ENCODE measurements around the gene JAKMIP2. TPM values are rescaled to one million over a fixed set of nuclear protein-coding genes. Genes with fewer than 3 reads are reported as not detected.

Gene JAKMIP2
- total and polyA plus RNA-seq, 2 donors (not counting 1 experiment from before 2014, with no cell fraction given) = 1.3 to 6.5 TPM

GRCh38 chr5:147779694-147780093 lies 2.8 kb downstream of the JAKMIP2 start:
- Histone ChIP-seq H3K4me3 (replicated peaks in 1 of 4; ENCODE audit: control extremely low read depth in 1 of 4, insufficient read depth in 1 of 4, low read depth in 3 of 4, low read length in 4 of 4) (no peak overlapping the region), H3K36me3 (ENCODE audit: control insufficient read depth, insufficient read depth, low read length) (no peaks in the 10 kb centered on the region), H3K27ac (ENCODE audit: insufficient read depth, low read length) (no peak overlapping the region), H3K4me1 (ENCODE audit: control insufficient read depth, extremely low read depth, insufficient read depth, low read length) (no peaks in the 10 kb centered on the region), H3K9ac (ENCODE audit: insufficient read depth, low read length) (no peak overlapping the region), H3K4me2 (ENCODE audit: extremely low read depth, insufficient read depth, low read length) (no peak overlapping the region), H2AFZ (ENCODE audit: low read length) (no peak overlapping the region), H3K27me3 (ENCODE audit: control insufficient read depth, insufficient read depth, low read length) (no peaks in the 10 kb centered on the region), H3K79me2 (ENCODE audit: control insufficient read depth, insufficient read depth, low read length) (no peaks in the 10 kb centered on the region), H3K9me3 (ENCODE audit: control insufficient read depth, insufficient read depth, low read depth, low read length) (no peaks in the 10 kb centered on the region), H4K20me1 (ENCODE audit: control insufficient read depth, extremely low read depth, insufficient read depth, low read length) (no peaks in the 10 kb centered on the region)
- peak in 1 of 2 donors; percentile 2 for DNase-seq (ENCODE audit: low read depth in 2 of 2)
- TF ChIP-seq, protein P1, sequence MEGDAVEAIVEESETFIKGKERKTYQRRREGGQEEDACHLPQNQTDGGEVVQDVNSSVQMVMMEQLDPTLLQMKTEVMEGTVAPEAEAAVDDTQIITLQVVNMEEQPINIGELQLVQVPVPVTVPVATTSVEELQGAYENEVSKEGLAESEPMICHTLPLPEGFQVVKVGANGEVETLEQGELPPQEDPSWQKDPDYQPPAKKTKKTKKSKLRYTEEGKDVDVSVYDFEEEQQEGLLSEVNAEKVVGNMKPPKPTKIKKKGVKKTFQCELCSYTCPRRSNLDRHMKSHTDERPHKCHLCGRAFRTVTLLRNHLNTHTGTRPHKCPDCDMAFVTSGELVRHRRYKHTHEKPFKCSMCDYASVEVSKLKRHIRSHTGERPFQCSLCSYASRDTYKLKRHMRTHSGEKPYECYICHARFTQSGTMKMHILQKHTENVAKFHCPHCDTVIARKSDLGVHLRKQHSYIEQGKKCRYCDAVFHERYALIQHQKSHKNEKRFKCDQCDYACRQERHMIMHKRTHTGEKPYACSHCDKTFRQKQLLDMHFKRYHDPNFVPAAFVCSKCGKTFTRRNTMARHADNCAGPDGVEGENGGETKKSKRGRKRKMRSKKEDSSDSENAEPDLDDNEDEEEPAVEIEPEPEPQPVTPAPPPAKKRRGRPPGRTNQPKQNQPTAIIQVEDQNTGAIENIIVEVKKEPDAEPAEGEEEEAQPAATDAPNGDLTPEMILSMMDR (conservative IDR thresholded peaks at IDR 0.05 in 1 of 2, IDR thresholded peaks at IDR 0.05 in 1 of 2; ENCODE audit: low read depth in 1 of 2, low read length in 2 of 2) = no peak
- TF ChIP-seq EZH2 (IDR thresholded peaks at IDR 0.05; ENCODE audit: low read length, missing control alignments) = no peak

- no peaks in the 10 kb centered on the region for H3K4me1 ChIP-seq (ENCODE audit: control insufficient read depth, extremely low read depth, insufficient read depth, low read length)
- no peaks in the 10 kb centered on the region for H3K79me2 ChIP-seq (ENCODE audit: control insufficient read depth, insufficient read depth, low read length)
- no peaks in the 10 kb centered on the region for H3K9me3 ChIP-seq (ENCODE audit: control insufficient read depth, insufficient read depth, low read depth, low read length)
- DNase-seq (ENCODE audit: low read depth in 2 of 2) = no peak
- H2AFZ ChIP-seq (ENCODE audit: low read length) = no peak overlapping the region
- H4K20me1 ChIP-seq (ENCODE audit: control insufficient read depth, extremely low read depth, insufficient read depth, low read length) = no peaks in the 10 kb centered on the region
- no peaks in the 10 kb centered on the region for H3K36me3 ChIP-seq (ENCODE audit: control insufficient read depth, insufficient read depth, low read length)
- H3K27me3 ChIP-seq (ENCODE audit: control insufficient read depth, insufficient read depth, low read length) = no peaks in the 10 kb centered on the region
- H3K27ac ChIP-seq (ENCODE audit: insufficient read depth, low read length) = no peak overlapping the region
- no peak overlapping the region for H3K4me2 ChIP-seq (ENCODE audit: extremely low read depth, insufficient read depth, low read length)
- TF ChIP-seq EZH2 (IDR thresholded peaks at IDR 0.05; ENCODE audit: low read length, missing control alignments) = no peak
- TF ChIP-seq, protein P1 (conservative IDR thresholded peaks at IDR 0.05 in 1 of 2, IDR thresholded peaks at IDR 0.05 in 1 of 2; ENCODE audit: low read depth in 1 of 2, low read length in 2 of 2) = no peak
- no peak overlapping the region for H3K9ac ChIP-seq (ENCODE audit: insufficient read depth, low read length)
- no peak overlapping the region for H3K4me3 ChIP-seq (replicated peaks in 1 of 4; ENCODE audit: control extremely low read depth in 1 of 4, insufficient read depth in 1 of 4, low read depth in 3 of 4, low read length in 4 of 4)
These were observed 5.5 kb downstream of the JAKMIP2 start for GRCh38 chr5:147776989-147777388.

- no peak overlapping the region for H3K9ac ChIP-seq (ENCODE audit: insufficient read depth, low read length)
- H3K4me1 ChIP-seq (ENCODE audit: control insufficient read depth, extremely low read depth, insufficient read depth, low read length) = no peaks in the 10 kb centered on the region
- DNase-seq (ENCODE audit: low read depth in 2 of 2) = no peak
- no peaks in the 10 kb centered on the region for H3K79me2 ChIP-seq (ENCODE audit: control insufficient read depth, insufficient read depth, low read length)
- no peaks in the 10 kb centered on the region for H3K9me3 ChIP-seq (ENCODE audit: control insufficient read depth, insufficient read depth, low read depth, low read length)
- TF ChIP-seq, protein P1 (conservative IDR thresholded peaks at IDR 0.05 in 1 of 2, IDR thresholded peaks at IDR 0.05 in 1 of 2; ENCODE audit: low read depth in 1 of 2, low read length in 2 of 2) = no peak
- no peak for TF ChIP-seq EZH2 (IDR thresholded peaks at IDR 0.05; ENCODE audit: low read length, missing control alignments)
- no peak overlapping the region for H3K4me3 ChIP-seq (replicated peaks in 1 of 4; ENCODE audit: control extremely low read depth in 1 of 4, insufficient read depth in 1 of 4, low read depth in 3 of 4, low read length in 4 of 4)
- H4K20me1 ChIP-seq (ENCODE audit: control insufficient read depth, extremely low read depth, insufficient read depth, low read length) = no peaks in the 10 kb centered on the region
- H3K4me2 ChIP-seq (ENCODE audit: extremely low read depth, insufficient read depth, low read length) = no peak overlapping the region
- H3K27me3 ChIP-seq (ENCODE audit: control insufficient read depth, insufficient read depth, low read length) = no peaks in the 10 kb centered on the region
- no peaks in the 10 kb centered on the region for H3K36me3 ChIP-seq (ENCODE audit: control insufficient read depth, insufficient read depth, low read length)
- no peak overlapping the region for H2AFZ ChIP-seq (ENCODE audit: low read length)
- H3K27ac ChIP-seq (ENCODE audit: insufficient read depth, low read length) = no peak overlapping the region
These were observed 8.9 kb downstream of the JAKMIP2 start for GRCh38 chr5:147773587-147773986.
